GM23338 (cell line): Measurements from ENCODE around the gene CRTC3. TPM values are rescaled to one million over a fixed set of nuclear protein-coding genes. Genes with fewer than 3 reads are reported as not detected.
"Not testable (repeated sequence)": the region's sequence is repeated elsewhere in the genome, so short reads cannot be mapped to it uniquely, and the experiment has no call there.

ENCODE experiments used
- ATAC-seq: fragments of 200-7000 bp; cut with Tn5 transposase; 3 replicates; pipeline ENCODE4 v1.9.1; 2020
- DNase-seq: peaks from one replicate; pipeline ENCODE4 v3.0.0-alpha.2; 2015; ENCODE audit warnings: low spot score
- H2AFZ ChIP-seq: fragments of 200-600 bp; sonication (generic); 2 replicates; pipeline ENCODE4 v1.8.0; 2016; ENCODE audit warnings: antibody characterized with exemption, mild to moderate bottlenecking, moderate library complexity
- H3F3A ChIP-seq: fragments of 200-600 bp; sonication (generic); replicated peaks from 2 replicates; pipeline ENCODE4 v1.8.0; 2017; ENCODE audit warnings: antibody characterized with exemption, mixed run types, low read depth
- H3K27ac ChIP-seq: fragments of 200-600 bp; sonication (generic); 2 replicates; pipeline ENCODE4 v1.6.1; 2016; ENCODE audit warnings: low read depth
- H3K27me3 ChIP-seq: fragments of 200-600 bp; sonication (generic); 2 replicates; pipeline ENCODE4 v1.8.0; 2016; ENCODE audit warnings: mild to moderate bottlenecking, mixed run types, moderate library complexity; ENCODE audit not compliant: insufficient read depth
- H3K36me3 ChIP-seq: fragments of 200-600 bp; sonication (generic); 2 replicates; pipeline ENCODE4 v1.8.0; 2016; ENCODE audit warnings: mild to moderate bottlenecking; ENCODE audit not compliant: insufficient read depth
- H3K4me1 ChIP-seq: fragments of 200-600 bp; sonication (generic); 2 replicates; pipeline ENCODE4 v1.8.0; 2016; ENCODE audit warnings: mild to moderate bottlenecking, moderate library complexity; ENCODE audit not compliant: insufficient read depth
- H3K4me2 ChIP-seq: fragments of 200-600 bp; sonication (generic); 2 replicates; pipeline ENCODE4 v1.7.1; 2017; ENCODE audit warnings: mixed run types
- H3K4me3 ChIP-seq: fragments of 200-600 bp; sonication (generic); 2 replicates; pipeline ENCODE4 v1.6.1; 2016; ENCODE audit warnings: mixed run types
- H3K79me2 ChIP-seq: fragments of 200-600 bp; sonication (generic); replicated peaks from 2 replicates; pipeline ENCODE4 v1.8.0; 2017; ENCODE audit warnings: mild to moderate bottlenecking; ENCODE audit not compliant: insufficient read depth
- H3K9me2 ChIP-seq: fragments of 200-600 bp; sonication (generic); 2 replicates; pipeline ENCODE4 v1.8.0; 2017; ENCODE audit not compliant: insufficient read depth
- H4K20me1 ChIP-seq: fragments of 200-600 bp; sonication (generic); replicated peaks from 2 replicates; pipeline ENCODE4 v1.8.0; 2017; ENCODE audit warnings: mild to moderate bottlenecking; ENCODE audit not compliant: insufficient read depth
- H3K27ac Mint-ChIP-seq: 2 replicates; pipeline ENCODE4 v1.8.0; 2020; ENCODE audit warnings: inconsistent platforms, mild to moderate bottlenecking, moderate library complexity, mixed read lengths
- H3K27me3 Mint-ChIP-seq: 3 replicates; pipeline ENCODE4 v1.8.0; 2022; ENCODE audit warnings: low read depth, mild to moderate bottlenecking, moderate library complexity, mixed read lengths, inconsistent platforms; ENCODE audit not compliant: insufficient read depth, poor library complexity
- H3K36me3 Mint-ChIP-seq: 3 replicates; pipeline ENCODE4 v1.8.0; 2021; ENCODE audit warnings: low read depth, mild to moderate bottlenecking, inconsistent platforms, moderate library complexity, mixed read lengths
- H3K4me1 Mint-ChIP-seq: 3 replicates; pipeline ENCODE4 v1.8.0; 2020; ENCODE audit warnings: mild to moderate bottlenecking, inconsistent platforms, mixed read lengths
- H3K4me3 Mint-ChIP-seq: 3 replicates; pipeline ENCODE4 v1.8.0; 2021; ENCODE audit warnings: moderate library complexity, mild to moderate bottlenecking, inconsistent platforms, mixed read lengths
- H3K9me3 Mint-ChIP-seq: 3 replicates; pipeline ENCODE4 v1.8.0; 2020; ENCODE audit warnings: moderate library complexity, mild to moderate bottlenecking, inconsistent platforms, mixed read lengths
- JUNB ChIP-seq: IDR thresholded peaks from one replicate; pipeline ENCODE4 v1.6.1; 2016; ENCODE audit warnings: antibody characterized with exemption; ENCODE audit not compliant: unreplicated experiment
- NANOG ChIP-seq: IDR thresholded peaks from 2 replicates; pipeline ENCODE4 v1.6.1; 2016; ENCODE audit warnings: antibody characterized with exemption, borderline replicate concordance
- ZNF114 ChIP-seq: fragments of 250-450 bp; sonication (Bioruptor Pico); IDR thresholded peaks from 2 replicates; pipeline ENCODE4 v1.5.0; 2020; ENCODE audit warnings: mild to moderate bottlenecking, moderate library complexity
- ZNF462 ChIP-seq: fragments of 250-450 bp; sonication (Bioruptor Pico); IDR thresholded peaks from 2 replicates; pipeline ENCODE4 v1.5.0; 2020; ENCODE audit warnings: mild to moderate bottlenecking, moderate library complexity
- polyA plus RNA-seq: library from polyadenylated mRNA; unstranded; fragments of >200 nt; fragmentation: Nextera tagmentation; extraction: Ambion mirVana; gene quantifications from 2 replicates; pipeline ENCODE4 v1.2.1, GENCODE V29; 2016
- total RNA-seq: library from RNA; depleted of rRNA; stranded (reverse); fragments of >200 nt; shearing (Covaris generic); gene quantifications from 2 replicates; pipeline ENCODE4 v1.2.3, GENCODE V29; 2014
- TF ChIP-seq, protein P1 (sequence below): IDR thresholded peaks from one replicate; pipeline ENCODE4 v1.6.1; 2018; ENCODE audit warnings: antibody characterized with exemption; ENCODE audit not compliant: unreplicated experiment

Gene CRTC3
- total and polyA plus RNA-seq, 2 experiments from 2014 or later: 2.8 to 3.8 TPM

DNA sequence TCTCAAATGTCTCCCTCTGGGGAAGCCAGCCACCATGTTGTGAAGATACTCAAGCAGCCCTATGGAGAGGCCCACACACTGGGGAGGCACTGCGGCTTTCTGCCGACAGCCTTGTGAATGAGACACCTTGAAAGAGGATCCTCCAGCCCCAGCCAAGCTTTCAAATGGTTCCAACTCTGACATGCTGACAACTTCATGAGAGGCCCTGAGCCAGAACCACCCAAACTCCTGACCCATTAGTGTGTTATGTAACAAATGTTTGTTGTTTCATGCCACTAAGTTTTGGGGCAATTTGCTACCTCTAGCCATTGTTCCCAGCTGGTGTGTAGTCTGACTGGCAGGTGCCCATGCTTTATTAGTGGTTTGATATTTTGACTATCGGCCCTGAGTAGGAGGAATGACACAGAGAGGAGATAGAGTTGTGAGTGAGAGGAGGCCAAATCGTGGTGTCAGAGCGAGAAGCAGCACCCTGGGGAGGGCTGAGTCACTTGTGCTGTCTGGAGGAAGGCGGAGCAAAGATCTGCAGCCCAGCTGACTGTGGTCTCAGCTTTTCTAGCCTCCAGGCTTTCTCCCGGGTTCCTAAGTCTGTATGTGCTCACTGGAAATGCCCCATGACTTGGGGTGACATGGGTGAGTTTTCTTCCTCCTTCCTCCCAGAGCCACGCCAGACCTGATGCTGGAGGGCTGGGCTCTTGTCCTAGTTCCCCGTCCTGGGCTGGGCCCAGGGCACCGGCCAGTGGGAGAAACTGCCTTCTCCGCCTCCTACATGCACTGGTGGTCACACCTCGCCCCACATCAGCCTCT, 130.7 kb downstream of the CRTC3 start (continued):
- TF ChIP-seq, protein P1, sequence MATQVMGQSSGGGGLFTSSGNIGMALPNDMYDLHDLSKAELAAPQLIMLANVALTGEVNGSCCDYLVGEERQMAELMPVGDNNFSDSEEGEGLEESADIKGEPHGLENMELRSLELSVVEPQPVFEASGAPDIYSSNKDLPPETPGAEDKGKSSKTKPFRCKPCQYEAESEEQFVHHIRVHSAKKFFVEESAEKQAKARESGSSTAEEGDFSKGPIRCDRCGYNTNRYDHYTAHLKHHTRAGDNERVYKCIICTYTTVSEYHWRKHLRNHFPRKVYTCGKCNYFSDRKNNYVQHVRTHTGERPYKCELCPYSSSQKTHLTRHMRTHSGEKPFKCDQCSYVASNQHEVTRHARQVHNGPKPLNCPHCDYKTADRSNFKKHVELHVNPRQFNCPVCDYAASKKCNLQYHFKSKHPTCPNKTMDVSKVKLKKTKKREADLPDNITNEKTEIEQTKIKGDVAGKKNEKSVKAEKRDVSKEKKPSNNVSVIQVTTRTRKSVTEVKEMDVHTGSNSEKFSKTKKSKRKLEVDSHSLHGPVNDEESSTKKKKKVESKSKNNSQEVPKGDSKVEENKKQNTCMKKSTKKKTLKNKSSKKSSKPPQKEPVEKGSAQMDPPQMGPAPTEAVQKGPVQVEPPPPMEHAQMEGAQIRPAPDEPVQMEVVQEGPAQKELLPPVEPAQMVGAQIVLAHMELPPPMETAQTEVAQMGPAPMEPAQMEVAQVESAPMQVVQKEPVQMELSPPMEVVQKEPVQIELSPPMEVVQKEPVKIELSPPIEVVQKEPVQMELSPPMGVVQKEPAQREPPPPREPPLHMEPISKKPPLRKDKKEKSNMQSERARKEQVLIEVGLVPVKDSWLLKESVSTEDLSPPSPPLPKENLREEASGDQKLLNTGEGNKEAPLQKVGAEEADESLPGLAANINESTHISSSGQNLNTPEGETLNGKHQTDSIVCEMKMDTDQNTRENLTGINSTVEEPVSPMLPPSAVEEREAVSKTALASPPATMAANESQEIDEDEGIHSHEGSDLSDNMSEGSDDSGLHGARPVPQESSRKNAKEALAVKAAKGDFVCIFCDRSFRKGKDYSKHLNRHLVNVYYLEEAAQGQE: no peak
- TF ChIP-seq NANOG: no peak
- TF ChIP-seq JUNB: no peak
- TF ChIP-seq ZNF114 (CRISPR knock-in tag): no peak
- TF ChIP-seq ZNF462 (CRISPR knock-in tag): no peak

DNA sequence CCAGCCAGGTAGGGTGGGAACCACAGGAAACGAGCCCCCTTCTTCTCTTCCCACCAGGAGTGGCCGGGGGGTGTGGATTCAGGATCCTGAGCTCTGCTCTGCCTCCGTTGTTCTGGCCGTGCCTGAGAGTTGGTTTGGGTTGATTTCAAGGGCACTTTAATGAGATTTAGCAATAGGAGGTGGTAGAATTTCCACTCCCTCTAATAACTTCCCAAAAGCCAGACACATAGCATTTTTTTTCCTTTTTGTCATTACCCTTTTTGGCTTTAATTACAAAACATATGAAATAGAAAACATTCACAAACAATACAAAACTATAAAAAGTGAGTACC, 131.2 kb downstream of the CRTC3 start:
- not testable (repeated sequence) for DNase-seq, H3K27ac Mint-ChIP-seq, H3K9me2 ChIP-seq, H3K4me3 Mint-ChIP-seq, ATAC-seq, H3K4me2 ChIP-seq, H3K79me2 ChIP-seq, H3F3A ChIP-seq, H3K4me1 ChIP-seq, H4K20me1 ChIP-seq, H3K36me3 ChIP-seq, H3K4me3 ChIP-seq, H3K27ac ChIP-seq, H2AFZ ChIP-seq, H3K9me3 Mint-ChIP-seq, H3K36me3 Mint-ChIP-seq, H3K27me3 ChIP-seq
- H3K4me1 Mint-ChIP-seq: peaks cover 13% of the 10 kb centered on the region; the same call in 2 of the 3 replicates
- H3K27me3 Mint-ChIP-seq: peaks cover 19% of the 10 kb centered on the region

DNA sequence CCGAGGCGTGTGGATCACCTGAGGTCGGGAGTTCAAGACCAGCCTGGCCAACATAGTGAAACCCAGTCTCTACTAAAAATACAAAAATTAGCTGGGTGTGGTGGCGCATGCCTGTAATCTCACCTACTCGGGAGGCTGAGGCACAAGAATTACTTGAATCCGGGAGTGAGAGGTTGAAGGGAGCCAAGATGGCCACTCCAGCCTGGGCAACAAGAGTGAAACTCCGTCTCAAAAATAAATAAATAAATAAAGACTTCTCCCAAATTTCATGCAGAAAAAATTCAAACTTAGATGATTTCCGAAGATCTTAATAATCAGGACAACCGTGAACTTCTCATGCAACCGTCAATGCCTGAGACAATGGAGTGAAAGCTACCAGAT, 134.3 kb downstream of the CRTC3 start:
- H3K36me3 Mint-ChIP-seq, H3K4me2 ChIP-seq, H3F3A ChIP-seq, DNase-seq, H3K9me3 Mint-ChIP-seq, H3K4me1 ChIP-seq, H3K27ac Mint-ChIP-seq, H2AFZ ChIP-seq, H3K36me3 ChIP-seq, H4K20me1 ChIP-seq, H3K27ac ChIP-seq, H3K4me3 ChIP-seq, ATAC-seq, H3K4me1 Mint-ChIP-seq, H3K27me3 ChIP-seq, H3K9me2 ChIP-seq, H3K79me2 ChIP-seq: not testable (repeated sequence)
- H3K27me3 Mint-ChIP-seq: peaks cover 23% of the 10 kb centered on the region
- H3K4me3 Mint-ChIP-seq: peak overlapping the region; percentile 73
